GM19468 (cell line): ENCODE measurements around the gene RAPGEF4.
"Not testable (repeated sequence)": the region's sequence is repeated elsewhere in the genome, so short reads cannot be mapped to it uniquely, and the experiment has no call there.

Experiments
- ATAC-seq: cut with Tn5 transposase; IDR thresholded peaks from one replicate; pipeline ENCODE4 v1.9.1; 2021; ENCODE audit warnings: mild to moderate bottlenecking, moderate library complexity, moderate number of reproducible peaks; ENCODE audit not compliant: unreplicated experiment; ENCODE audit errors: extremely low read depth

Gene RAPGEF4

GRCh38 chr2:173076581-173077345 lies 341.1 kb downstream of the RAPGEF4 start:
- no peak for ATAC-seq

GRCh38 chr2:173077506-173078177 lies 342.0 kb downstream of the RAPGEF4 start:
- no peak for ATAC-seq

GRCh38 chr2:173079141-173079540 lies 343.5 kb downstream of the RAPGEF4 start:
- ATAC-seq: no peak

DNA sequence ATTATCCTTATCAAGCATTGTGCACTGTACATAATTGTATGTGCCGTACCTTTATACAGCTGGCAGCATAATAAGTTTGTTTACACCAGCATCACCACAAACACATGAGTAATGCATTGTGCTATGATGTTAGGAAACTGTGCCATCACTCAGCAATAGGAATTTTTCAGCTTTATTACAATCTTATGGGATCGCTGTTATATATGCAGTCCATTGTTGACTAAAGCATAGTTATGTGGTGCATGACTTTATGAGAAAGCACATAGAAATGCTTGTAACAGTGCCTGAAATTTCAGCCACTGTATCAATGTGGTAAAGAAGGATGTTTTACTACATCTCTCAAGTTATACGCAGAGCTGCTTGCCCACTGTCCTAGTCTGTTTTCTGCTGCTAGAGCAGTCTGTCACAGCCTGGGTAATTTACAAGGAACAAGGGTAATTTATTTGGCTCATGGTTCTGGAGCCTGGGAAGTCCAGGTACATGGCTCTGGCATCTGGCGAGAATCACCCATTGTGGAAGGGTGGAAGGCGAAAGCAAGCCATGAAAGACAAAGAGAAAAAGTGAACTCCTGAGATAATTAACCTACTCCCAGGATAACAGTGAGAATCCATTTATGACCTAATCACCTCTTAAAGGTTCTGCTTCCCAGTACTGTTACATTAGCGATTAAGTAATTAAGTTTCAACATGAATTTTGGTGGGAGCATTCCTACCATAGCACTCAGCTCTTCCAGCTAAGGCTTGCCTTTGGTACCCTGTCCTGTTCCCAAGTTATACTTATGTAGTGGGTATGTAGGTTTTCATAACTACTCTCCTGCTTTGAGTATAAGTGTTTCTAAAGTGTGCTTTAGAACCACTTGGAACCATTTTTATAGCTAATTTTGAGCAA lies 344.6 kb downstream of the RAPGEF4 start:
- no peak for ATAC-seq

DNA sequence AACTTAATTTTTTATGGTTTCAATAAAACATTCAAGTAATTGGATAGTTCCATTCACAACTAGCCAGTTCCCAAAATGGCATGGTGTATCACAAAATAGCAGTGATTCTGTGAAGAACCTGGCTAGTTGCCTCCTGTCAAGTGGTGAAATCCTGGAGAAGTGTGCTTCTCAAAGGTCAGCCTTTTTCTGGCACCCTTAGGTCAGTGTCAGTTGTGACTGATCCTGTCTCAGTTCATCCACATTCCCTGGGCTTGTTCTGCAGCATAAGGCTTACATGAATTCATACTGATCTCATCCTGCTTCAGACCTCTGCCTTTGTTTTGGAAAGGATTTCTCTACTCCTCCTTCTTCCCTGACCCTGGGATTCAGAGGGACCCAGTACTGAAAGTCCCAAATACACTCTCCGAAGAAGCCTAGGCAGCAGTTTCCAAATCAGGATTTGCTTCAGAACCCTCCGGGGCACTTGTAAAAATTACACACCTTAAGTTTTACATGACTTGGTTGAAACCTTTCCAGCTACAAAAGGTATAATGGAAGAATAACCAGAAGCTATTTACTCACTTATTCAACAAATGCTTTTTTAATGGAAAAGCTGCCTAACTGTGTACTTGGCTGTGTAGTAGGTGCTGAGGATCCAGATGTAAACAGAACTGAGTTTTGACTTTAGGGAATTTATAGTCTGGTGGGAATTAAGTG lies 351.0 kb downstream of the RAPGEF4 start:
- ATAC-seq: no peak

DNA sequence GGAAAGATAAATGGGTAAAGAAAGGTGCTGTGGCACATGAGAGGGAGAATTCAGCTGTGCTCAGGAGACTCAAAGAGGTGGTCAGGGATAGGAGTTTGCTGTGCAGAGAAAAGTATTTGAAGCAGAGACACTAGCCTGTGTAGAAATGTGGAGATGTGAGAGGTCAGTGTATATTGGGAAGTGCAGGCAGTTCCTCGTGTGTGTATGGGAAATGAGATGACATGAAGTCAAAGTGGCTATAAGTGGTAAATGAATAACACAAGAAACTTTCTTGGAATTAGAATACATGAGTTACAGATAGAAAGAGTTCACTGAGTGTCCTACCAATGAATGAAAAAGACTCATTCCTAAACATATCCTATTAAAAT lies 351.6 kb downstream of the RAPGEF4 start:
- ATAC-seq: no peak

DNA sequence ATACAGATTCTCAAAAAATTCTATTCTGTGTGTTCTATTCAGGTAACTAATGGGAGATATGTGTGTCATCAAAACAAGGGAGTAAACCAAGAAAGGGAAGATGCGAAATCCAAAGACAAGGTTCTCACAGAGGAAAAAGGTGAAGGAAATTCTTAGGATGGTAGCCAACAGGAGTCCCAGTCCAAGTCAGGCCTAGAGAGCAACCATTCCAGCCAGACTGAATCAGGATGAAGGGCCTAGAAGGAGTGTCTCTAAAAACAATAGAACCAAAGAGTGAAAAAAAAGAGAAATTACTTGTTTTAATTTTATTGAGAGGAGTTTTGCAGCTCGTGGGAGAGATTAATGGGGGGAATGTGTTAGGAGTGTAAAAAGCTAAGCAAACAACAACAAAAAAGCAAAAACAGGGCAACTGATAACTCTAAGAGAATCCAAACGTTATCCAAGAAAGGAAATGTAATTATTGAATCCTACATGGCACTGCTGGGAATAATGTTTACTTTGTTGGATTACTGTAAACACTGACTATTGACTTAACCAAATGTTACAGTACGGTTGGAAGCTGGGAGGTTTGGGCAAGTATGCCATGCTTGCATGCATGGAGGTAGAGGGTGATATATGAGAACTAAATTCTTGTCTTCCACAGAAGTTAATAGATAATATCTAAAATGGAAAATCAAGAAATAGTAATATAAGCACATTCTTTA lies 352.3 kb downstream of the RAPGEF4 start:
- ATAC-seq: no peak

DNA sequence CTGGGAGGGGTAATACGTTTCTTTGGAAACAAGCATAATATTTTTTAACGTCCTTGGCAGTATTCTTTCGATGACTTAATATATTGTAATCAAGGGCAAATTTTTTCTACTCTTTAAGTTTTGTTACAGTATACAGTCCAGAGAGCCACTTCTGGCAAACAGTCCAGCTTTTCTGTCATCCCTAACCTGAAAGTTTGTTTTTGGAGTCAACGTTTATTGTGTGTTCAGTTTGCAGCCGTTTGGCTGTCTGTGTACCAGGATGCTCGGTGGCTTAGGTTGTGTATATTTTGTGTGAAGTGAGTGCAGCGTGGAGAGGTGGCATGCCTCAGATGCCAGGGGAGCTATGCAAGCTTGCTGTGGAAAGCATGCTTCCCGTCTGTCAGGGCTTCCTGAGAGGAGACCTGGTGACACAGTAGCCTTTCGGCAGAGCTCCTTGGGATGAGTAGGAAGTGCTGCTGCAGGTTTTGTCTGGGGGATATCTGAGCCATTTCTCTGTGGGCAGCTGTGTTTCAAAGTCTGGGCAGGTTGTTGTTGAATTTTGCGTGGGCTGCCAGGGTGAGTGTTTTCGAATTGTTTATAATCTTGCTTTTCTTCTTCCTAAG lies 354.7 kb downstream of the RAPGEF4 start:
- ATAC-seq: no peak

DNA sequence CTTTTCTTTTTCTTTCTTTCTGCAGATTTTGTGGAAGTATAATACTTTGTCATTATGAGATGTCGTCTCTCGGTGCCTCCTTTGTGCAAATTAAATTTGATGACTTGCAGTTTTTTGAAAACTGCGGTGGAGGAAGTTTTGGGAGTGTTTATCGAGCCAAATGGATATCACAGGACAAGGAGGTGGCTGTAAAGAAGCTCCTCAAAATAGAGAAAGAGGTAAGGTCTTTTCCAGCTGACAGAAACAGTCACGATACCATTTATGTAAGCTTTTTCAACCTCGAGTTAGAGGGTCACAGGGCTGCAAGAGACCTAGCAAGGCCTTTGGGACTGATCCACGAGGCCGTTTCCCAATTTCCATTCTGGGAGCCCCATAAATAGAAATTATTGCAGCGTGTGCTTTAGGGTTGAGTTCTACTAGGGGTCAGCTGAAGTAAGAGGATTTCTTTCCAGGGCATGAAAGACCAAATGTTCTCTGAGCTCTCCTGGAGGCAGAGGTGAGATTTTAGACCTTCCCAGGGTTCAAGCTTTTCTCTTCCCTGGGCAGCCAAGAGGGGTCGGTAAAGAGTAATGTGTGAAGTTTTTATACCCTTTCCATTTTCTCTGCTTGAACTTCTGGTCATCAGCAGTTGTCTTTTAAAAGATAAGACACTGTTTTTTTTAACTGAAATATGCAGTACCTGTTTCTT lies 355.5 kb downstream of the RAPGEF4 start:
- no peak for ATAC-seq

DNA sequence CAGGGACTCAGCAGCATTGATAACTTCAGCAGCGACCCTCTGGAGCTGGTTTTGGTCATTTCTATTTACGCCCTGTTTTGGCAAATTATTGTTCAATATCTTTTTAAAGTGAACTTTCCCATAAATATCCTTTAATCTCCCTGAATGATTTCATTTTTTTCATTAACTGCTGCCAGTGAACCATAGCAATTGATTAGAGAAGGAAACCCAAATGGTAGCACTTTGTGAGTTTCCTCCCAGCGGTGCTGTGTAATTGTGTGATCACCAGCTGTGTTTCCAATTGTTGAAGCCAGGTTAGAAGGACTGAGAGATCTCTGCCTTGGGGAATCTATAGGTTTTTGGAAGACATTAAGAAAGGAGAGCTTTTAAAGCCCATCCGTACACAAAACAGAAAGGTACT lies 356.3 kb downstream of the RAPGEF4 start:
- no peak for ATAC-seq

DNA sequence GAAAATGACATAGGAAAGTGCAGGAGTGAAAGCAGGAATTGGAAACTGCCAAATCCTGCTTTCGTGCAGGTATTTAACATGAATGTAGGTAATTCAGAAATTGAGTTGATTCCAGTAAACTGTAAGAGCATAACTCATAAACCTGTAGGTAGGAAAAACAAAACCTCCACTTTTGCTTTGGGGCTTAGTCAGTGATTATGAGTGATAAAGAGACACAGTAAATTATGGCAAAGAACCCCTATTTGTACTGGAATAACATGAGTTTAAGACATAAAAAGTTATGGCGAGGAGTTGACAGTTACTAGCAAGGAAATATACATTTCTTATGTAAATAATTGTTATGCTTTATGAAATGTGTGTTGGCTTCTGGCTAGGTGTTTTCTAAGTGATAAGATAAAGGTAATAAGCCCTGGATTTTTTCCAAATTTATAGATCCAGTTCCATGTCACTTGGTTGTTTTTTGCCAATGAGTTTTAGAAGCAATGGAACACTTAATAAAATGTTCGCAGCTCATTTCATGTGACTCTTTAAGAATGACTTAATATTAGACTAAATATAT lies 357.3 kb downstream of the RAPGEF4 start:
- no peak for ATAC-seq

DNA sequence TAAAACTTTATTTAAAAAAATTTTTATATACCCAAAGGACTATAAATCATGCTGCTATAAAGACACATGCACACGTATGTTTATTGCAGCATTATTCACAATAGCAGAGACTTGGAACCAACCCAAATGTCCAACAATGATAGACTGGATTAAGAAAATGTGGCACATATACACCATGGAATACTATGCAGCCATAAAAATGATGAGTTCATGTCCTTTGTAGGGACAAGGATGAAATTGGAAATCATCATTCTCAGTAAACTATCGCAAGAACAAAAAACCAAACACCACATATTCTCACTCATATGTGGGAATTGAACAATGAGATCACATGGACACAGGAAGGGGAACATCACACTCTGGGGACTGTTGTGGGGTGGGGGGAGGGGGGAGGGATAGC lies 358.0 kb downstream of the RAPGEF4 start:
- not testable (repeated sequence) for ATAC-seq

GRCh38 chr2:173094731-173095130 lies 359.1 kb downstream of the RAPGEF4 start:
- no peak for ATAC-seq

DNA sequence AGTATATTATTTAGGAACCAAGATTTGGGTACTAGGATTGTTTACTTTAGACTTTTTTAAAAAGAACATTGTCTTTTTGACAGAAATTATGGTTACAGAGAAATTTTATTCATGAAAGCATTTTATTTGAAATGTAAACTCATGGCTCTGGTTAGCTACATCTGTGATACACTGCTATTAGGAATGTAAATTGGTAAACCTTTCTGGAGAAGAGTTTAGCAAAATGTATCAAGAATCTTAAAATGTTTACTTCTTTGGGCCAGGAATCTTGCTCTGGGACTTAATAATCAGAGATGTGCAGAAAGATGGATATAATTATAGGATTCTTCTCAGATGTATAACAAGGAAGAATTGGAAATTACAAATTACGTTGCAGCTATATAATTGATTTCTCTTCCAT lies 359.7 kb downstream of the RAPGEF4 start:
- no peak for ATAC-seq

DNA sequence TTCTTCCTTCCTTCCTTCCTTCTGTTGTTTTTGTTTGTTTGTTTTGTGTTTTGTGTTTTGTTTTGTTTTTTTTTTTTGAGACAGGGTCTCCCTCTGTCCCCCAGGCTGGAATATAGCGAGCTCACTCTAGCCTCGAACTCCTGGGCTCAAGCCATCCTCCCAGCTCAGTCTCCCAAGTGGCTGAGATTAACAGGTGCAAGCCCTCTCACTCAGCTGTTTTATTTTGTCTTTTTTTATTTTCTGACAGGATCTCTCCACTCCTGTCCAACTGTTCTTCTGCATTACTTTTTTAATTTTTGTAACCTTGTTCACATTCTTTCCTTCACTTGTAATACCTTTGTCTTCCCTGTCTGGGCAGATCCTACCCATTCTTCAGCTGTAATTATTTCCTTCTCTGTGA lies 363.6 kb downstream of the RAPGEF4 start:
- ATAC-seq: no peak

- ATAC-seq: no peak
Observed at GRCh38 chr2:173099804-173100203, 364.2 kb downstream of the RAPGEF4 start.

DNA sequence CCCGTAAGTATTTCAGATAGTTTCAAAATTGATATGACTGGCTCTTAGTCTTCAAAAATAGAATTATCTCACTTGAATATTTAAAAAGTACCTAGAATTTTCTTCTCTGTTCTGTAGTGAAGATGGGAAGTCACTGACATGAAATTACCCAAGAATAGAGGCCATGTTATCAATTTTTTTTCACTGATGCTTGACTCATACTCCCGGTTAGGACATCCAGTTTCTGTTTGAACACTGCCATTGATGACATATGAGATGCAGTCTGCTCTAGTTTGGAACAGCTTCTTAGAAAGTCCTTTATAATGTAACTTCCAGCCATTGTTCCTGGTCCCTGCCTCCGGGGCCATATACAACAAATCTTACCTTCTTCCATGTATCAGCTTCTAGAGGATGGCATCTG lies 366.0 kb downstream of the RAPGEF4 start:
- ATAC-seq: peak; percentile 41
